DMS 273 treated with DMSO at 0.1 percent for 48 hours (cell line): Measurements from ENCODE around the gene FERMT3.
"Not testable (repeated sequence)": the region's sequence is repeated elsewhere in the genome, so short reads cannot be mapped to it uniquely, and the experiment has no call there.

Experiments used
- DNase-seq: peaks from one replicate; lab custom pipeline; 2025; lab: John Stamatoyannopoulos, UW

Gene FERMT3

DNA sequence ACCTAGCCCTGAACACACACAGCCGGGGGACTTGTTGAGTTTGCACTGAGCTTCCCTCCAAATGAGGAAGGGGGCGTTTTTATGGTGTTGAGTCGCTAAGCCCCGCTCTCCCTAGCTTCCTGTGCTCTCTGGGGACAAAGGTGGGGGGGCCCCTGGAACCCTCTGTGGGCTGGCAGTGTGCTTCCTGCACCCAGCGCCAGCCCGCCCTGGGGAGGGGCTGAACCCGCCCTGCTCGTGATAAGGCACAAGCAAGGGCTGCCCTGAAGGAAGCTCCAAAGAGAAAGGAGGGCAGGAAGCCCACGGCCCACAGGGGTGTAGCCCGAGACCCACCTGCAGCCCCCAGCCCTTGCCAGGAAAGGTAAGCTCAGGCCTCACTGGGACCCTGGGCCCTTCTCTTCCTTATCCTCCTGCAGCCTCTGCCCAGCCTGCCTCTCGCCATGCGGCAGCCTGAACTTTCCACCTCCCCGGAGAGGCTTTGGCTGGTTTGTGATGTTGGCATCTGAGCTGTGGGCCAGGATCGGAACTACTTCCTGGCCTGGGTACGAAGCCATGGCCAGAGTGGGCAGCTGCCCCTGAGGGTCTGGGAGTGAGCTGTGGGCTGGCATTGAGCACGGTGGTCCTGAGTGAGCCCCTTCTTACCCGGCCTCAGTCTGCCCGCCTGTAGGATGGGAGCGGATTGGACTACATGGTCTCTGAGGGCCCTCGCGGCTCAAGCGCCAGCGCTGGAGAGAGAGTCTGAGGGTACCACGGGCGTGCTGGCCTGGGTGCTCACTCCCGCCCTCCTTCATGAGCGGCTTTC, at the start of gene FERMT3:
Gene FERMT3, plus strand, starts transcription at position 265 of the 799 bp plus-strand sequence. CDS start 644 bp downstream, outside the sequence.
- no peak for DNase-seq

DNA sequence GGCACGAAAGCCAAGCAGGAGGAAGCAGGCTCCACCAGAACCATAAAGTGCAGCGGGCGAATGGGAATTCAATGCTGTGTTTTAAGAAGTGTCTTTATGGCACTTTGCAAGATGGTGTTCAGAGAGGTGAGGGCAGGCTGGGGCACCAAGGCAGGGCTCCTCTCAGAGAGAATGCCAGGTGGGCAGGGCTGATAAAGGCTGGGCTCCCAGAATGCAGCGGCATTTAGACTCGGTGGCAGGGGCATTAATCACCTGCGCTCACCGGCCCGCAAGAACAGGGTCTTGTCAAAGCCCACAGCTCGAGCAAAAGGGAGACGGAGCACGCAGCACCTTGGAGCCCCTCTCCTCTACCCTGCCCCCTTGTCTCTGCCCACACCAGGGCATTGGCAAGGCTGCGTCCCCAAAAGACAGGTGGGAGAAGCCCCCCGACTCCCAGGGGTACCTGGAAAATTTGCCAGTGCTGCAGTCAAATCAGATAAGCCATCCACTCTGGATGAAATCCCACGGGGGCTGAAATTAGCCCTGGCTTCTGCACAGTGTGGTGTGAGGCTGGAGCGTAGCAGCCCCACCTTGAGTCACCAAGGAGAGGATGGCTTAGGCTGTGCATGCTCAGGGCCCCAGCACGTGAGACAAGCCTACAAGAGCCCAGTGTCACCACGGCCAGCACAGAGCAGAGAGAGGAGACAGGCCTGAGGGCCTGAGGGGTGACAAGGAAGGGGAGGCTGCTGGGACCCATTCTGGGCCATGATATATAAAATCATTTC, 48.7 kb upstream of the FERMT3 start:
- DNase-seq, result no peak

DNA sequence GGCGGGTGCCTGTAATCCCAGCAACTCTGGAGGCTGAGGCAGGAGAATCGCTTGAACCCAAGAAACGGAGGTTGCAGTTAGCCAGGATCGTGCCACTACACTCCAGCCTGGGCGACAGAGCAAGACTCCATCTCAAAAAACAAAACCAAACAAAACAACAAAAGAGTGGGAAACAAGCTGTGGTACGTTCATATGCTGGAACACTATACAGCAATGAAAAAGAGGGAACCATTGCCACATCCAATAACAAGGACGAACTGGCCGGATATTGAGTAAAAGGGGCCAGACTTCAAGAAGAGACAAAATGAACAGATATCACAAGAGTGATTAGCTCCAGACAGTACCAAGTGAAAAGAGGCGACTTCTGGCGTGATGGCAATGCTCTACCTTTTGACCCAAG, 45.5 kb upstream of the FERMT3 start:
- DNase-seq, result no peak

DNA sequence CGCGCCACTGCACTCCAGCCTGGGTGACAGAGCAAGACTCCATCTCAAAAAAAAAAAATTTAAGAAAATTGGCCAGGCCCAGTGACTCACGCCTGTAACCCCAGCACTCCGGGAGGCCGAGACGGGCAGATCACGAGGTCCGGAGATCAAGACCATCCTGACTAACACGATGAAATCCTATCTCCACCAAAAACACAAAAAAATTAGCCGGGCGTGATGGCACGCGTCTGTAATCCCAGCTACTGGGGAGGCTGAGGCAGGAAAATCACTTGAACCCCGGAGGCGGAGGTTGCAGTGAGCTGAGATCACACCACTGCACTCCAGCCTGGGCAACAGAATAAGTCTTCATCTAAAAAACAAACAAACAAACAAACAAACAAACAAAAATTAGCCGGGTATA, 43.8 kb upstream of the FERMT3 start:
- DNase-seq, result not testable (repeated sequence)

DNA sequence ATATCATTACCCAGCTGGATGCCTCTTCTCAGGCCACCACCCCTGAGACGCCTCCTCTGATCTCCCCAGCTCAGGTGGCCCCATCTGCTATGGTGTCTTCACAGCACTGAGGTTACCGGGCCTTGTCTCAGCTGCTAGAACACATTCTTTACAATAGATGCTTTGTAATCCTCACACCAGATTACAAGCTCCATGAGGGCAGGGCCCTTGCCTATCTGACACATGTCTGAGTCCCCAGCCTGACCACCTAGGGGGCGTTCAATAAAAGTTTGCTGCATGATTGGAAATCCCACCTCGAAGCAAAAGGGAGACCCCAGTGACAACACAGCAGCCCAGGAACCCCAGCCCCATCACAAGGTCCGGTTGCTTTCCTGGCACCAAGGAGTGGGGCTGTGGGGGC, 42.6 kb upstream of the FERMT3 start:
- no peak for DNase-seq

DNA sequence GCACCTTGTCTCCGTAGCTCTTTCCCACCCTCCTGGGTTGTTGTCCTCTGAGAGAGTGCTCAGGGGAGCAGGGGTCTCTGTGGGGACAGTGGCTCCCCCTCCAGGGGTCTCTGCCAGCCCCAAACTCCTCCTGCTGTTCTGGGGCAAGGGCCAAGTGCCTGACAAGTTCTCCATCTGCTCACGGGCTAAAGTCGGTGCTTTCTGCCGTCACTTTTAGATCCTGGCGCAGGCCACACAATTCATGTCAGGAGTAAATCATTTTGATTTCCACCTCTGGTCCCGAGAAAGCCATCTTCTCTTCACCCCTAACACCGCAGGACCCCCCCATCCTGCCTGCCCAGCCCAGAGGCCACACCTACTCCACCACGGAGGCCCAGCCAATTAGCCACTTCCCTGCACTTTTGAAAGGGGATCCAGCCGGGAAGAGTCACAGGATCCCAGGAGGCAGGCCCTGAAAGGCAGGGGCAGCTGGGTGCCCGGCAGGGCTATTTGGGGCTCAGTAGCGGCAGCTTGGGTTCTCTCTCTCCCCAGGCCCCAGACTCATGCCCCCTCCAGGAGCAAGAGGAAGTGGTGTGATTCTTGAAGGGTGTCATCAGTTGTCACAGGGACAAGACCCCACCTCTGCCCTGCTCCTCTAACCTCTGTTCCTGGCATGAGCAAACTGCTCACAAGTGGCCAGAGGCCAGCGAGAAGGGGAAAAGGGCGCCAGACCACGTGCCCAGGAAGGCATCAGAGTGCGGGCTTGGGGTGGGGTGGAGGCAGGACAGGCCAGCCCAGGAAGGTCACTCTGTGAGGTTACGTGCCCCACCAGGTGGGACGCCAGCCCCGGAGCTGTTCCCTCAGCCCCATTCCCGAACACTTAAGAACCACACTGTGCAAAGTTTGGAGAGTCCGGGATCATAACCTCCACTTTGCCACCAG, 41.9 kb upstream of the FERMT3 start:
- DNase-seq, result no peak

DNA sequence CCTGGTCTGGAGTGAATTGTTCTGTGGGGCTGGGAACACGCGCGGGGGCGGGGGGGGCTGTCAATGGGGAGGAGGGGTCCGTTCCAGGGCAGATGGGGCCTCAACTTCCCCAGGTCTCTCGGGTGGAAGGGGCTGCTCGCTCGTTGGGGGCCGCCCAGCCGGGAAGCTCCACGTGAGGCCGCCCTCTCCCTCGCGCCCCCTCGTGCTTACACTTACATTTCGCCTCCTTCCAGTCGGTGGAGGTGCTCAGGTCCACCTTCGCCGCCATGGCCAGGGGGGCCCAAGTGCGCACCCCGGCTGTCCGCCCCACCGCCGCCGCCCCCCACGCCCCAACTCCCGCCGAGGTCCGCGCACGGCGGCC, 41.1 kb upstream of the FERMT3 start:
- no peak for DNase-seq

DNA sequence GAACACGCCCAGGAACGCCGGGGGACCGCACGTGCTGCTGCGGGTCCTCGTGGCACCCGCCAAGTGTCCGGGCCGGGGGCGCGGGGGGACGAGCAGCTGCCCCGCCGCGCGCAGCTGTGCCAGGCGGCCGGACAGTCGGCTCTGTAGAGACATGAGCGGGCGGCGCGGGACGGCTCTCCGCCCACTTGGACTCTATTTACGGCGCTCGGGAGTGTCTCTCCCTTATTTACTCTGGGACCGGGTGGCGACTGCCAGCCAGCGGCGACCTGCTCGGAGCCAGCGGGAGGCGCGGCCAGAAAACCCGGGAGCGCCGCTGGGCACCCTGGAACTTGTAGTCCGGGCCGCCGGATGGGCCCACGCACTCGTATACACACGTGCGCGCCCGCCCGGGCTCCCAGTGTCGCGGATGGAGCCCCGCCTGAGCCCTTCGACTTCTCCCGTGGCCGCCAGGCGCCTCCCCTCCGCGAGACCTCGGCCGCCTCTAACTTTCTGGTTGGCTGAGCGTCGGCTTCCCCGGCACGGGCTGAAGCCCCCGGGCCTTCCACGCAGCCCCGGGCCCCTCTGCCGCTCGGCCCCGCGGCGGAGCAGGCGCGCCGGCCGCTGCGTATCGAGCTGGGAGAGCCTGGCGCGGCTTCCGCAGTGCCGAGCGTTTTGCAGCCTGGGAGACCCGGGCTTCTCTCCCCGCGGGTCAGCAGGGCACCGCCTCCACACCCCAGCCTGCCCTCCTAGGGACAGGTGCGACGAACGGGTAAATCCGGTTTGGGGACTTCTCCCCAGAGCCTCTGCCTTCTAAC, 40.5 kb upstream of the FERMT3 start, which contains the start of gene MACROD1:
Gene MACROD1, minus strand, starts transcription at position 272 of the 794 bp plus-strand sequence. Its CDS starts 119 bp downstream, at position 153.
- peak; percentile 40 for DNase-seq

DNA sequence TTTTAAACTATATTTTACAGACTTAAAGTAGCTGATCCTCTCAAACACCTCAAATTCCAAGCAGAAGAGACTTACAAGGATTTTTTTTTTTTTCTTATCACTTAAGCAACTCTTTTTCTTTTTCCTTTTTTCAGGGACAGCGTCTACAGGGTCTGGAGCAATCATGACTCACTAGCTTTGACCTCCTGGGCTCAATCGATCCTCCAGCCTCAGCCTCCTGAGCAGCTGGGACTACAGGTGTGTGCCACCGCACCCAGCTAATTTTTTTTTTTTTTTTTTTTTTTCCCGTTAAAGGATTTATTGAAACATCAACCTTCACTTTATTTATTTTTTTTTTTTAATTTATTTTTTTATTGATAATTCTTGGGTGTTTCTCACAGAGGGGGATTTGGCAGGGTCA, 36.1 kb upstream of the FERMT3 start:
- no peak for DNase-seq

DNA sequence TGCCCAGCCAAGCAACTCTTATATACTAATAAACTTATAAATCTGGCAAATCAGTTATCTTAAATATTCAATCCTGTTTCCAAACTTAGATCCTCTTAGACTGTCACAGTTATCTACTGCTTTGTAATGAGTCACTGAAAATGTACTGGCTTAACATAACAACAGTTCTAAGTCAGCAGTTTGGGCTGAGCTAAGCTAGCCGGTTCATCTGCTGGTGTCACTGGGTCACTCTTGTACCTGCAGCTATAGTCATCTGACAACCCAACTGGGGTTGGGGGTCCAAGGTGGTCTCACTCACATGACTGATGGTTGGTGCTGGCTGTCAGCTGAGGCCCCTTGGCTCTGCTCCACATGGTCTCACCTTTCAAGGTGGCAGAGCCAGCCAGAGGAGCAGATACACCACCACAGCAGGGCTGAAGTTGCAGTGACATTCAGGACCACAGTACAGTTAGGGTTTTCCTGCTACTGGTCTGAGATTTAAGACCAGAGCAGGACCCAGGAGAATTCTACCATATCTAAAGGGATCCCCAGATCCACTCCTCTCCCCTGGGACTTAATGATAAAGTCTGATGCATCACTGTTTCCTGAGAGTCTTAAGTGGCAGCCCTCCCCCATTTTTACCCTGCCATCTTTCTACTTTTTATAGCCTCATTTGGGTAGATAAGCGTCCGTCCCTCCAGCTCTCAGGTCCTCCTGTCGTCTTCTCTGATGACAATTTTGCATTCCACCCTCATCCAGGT, 32.7 kb upstream of the FERMT3 start:
- no peak for DNase-seq

DNA sequence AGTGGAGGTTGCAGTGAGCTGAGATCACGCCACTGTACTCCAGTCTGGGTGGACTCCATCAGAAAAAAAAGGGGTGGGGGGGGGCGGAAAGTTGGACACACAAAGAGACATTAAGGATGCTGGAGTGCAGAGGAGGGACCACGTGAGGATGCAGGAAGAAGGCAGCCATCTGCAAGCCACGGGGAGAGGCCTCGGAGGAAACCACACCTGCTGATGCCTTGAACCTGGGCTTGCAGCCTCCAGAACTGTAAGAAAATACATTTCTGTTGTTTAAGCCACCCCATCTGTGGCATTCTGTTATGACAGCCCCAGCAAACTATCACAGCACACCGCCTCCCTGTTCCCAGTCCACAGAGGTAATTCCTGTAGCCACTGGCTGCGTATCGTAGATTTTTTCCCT, 29.8 kb upstream of the FERMT3 start:
- DNase-seq, result no peak

DNA sequence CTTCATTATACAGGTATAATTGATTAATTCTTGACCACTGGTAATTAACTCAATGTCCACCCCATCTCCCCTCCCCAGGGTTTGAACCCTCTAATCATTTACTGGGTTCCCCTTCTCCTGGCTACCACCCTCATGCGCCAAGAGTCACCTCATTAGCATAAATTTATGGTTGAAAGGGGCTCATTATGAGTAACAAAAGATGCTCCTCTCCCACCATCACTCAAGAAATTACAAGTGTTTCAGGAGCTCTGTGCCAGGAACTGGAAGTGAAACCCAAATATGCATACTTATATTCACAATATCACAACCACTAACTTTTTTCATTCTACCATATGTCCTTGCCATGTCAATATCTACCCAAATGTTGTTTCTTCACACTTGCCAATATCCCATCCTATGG, 28.3 kb upstream of the FERMT3 start:
- DNase-seq, result no peak

DNA sequence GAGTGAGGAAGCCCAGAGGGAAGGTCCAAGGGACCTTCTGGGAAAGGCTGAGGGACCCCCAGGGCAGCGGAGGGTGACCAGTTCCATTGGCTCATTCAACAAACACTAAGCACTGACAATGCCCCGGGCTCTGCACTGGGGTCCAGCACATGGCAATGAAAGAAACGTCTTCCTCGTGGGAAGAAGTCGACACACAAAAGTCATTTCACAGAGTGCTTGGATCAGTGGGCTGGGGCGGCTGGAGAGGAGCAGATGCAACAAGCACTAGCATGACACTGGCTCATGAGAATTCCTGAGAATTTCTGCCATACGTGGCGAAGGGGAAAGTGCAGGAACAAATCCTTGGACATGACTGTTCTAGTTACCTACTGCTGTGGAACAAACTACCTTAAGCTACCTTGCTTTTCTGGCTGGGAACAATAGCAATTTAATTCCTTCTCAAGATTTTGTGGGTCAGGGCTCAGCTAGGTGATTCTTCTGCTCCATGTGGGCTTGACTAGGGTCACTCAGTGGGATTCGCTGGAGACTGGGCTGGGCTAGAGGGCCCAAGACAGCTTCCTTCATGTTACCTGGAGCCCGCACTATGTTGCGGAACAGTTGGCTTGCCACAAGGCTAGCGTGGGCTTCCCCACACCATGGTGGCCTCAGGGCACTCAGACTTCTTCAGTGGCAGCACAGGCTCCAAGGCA, 27.4 kb upstream of the FERMT3 start:
- no peak for DNase-seq

DNA sequence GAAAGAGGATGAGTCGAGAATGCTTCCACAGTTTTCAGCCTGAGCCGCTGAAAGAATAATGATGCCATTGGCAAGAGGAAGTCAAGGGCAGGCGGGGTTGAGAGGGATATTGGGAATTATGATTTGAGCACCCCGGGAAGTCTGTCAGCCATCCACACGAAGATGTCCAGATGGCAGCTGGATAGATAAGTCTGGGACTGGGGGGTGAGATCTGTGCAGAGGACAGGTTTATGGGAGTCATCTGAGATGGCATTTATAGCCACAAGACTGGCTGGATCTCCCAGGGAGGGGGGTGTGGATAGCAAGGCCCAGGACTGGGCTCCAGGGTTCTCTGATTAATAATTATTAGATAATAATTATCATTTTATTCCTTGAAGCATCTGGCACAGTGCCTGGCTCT, 25.6 kb upstream of the FERMT3 start:
- no peak for DNase-seq

DNA sequence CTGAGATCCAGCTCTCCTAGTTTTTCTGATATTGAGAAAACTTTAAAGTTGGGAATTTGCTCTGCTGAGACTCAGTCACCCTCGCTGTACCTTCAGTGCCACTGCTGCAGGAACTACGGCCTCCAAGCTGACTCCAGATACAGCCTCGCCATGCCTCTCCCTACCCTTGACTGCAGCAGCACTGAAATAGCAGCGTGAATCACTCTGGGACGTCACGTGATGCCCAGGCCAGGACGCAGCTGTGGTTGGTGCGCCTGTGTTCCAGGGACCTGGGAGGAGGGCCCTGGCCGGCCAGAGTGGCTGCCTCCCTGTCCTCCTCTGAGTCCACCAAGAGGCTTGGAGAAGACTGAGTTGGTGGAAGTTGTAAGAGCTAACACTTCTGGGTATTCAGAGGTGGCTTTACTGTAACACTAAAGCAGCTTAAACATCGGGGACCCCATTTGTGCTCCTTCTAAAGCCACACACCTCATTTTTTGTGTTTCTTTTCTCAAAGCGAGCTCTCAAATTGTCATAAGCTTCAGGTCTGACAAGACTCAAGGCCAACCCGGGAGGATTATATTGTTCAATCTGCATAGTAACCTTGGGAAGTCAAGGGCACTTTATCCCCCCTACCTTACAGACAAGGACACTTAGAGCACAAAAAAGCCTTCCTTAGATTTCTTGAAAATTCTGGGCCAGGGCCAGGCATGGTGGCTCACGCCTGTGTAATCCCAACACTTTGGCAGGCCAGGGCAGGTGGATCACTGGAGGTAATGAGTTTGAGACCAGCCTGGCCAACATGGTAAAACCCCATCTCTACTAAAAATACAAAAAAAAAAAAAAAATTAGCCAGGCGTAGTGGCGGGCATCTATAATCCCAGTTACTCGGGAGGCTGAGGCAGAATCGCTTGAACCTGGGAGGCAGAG, 24.8 kb upstream of the FERMT3 start:
- DNase-seq, result peak; percentile 53

DNA sequence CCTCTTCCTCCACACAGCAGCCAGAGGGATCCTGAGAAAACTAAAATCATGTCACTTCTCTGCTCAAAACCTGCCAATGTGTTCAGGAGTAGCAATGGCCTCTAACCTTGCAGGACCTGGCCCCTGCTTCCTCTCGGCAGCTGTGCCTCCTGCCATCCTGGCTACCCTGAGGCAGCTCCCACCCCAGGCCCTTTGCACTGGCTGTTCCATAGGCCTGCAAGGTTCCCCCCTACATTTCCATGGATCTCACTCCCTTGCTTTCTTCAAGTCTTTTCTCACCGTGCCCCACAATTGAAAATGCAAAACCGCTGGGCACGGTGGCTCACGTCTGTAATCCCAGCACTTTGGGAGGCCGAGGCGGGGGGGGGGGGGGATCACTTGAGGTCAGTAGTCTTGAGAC, 22.6 kb upstream of the FERMT3 start:
- no peak for DNase-seq

DNA sequence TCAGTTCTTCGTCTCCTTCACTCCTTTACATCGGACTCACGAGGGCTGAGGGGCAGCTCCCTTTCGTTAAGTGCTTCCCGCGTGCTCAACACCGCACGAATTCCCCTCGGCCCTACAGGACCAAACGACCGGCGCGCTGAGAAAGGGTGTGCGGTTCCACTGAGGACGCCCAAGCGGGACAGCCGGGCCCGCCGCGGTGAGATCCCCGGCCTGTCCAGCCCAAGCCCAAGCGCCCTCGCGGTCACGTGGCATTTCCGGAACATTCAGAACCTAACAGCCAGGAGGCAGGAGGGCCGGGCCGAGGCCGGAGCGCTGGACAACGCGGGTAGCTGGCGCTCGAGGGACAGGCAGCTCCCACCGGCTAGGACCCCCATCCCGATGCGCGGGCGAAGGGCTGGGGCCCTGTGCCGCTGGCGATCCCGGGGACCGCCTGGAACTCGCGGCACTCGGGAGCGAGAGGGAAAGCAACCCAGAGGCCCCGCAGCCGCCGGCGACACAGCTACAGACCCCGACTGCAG, 21.3 kb upstream of the FERMT3 start:
- DNase-seq, result no peak

DNA sequence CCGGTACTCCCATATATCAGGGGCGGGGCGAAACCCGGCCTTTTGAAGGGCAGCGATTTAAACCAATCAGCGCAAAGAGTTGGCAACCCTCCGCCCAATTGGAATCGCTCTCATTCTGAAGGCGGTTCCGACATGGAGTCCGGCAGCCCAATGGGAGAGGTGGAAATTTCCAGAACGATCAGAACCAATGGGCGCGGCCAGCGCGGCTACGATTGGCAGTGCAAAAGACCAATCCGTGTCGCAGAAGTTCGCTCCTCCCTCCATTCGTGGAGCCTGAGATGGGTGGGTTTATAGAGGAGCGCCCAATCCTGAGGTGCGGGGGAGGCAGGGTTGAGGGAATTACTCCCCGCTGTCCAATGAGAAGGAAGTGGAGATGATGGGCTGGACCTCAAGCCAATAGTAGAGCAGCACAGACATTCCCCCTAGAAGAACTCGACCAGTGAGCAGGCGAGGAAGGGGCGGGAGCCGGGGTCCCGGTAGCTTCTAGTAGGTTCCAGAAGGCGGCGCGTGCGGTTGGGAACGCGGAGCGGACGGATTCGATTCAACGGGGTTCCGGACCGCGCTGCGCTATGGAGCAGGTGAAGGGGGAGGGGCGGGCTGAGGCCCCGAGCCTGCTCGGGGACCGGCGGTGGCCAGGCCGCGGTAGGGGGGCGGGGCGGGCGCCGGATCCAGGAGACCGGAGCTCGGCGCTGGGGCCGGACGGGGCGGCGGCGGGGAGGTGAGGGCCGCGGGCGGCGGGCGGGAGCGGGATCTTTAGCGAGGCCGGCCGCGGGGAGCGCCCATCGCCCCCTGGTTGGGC, 20.6 kb upstream of the FERMT3 start, which contains the start of gene STIP1:
Gene STIP1, plus strand, starts transcription at position 479 of the 799 bp plus-strand sequence. Its CDS starts 91 bp downstream, at position 570.
- peak; percentile 98 for DNase-seq
